Tibial artery (tissue), 4 donors: Measurements from ENCODE around the gene GAL.
A peak's percentile ranks its signal among the peaks of the same experiment; 100 is the strongest.

Experiments used
- DNase-seq, 2 donors: peaks; one replicate each; pipeline ENCODE4 v3.0.0-alpha.2; 2019
- H3K27ac ChIP-seq, 2 donors: fragments of 200-600 bp; sonication (generic) in 1 of 2; 1 replicate in 1 of 2; 2 replicates in 1 of 2; pipeline ENCODE4 v1.5.1; 2018 to 2019; ENCODE audit warnings: mild to moderate bottlenecking in 1 of 2
- H3K27me3 ChIP-seq, 2 donors: fragments of 200-600 bp; sonication (generic) in 1 of 2; one replicate each; pipeline versions ENCODE4 v1.5.1 to v1.6.0; 2016 to 2019
- H3K36me3 ChIP-seq, 3 donors: fragments of 200-600 bp; sonication (generic) in 2 of 3; one replicate each; pipeline ENCODE4 v1.5.1; 2016 to 2019; ENCODE audit warnings: mild to moderate bottlenecking in 2 of 3
- H3K4me1 ChIP-seq, 4 donors: fragments of 200-600 bp; sonication (generic) in 2 of 4; 1 replicate in 3 of 4; 2 replicates in 1 of 4; pipeline ENCODE4 v1.5.1; 2016 to 2019
- H3K4me3 ChIP-seq, 2 donors: fragments of 200-600 bp; sonication (generic) in 1 of 2; 1 replicate in 1 of 2; 2 replicates in 1 of 2; pipeline ENCODE4 v1.5.1; 2018 to 2019; ENCODE audit warnings: mild to moderate bottlenecking in 2 of 2
- H3K9me3 ChIP-seq, 3 donors: fragments of 200-600 bp; sonication (generic) in 1 of 3; one replicate each; pipeline ENCODE4 v1.5.1; 2016 to 2019
- CTCF ChIP-seq, 2 experiments: fragments of 200-600 bp in 1 of 2; fragments of 450-650 bp in 1 of 2; IDR thresholded peaks; one replicate each; pipeline ENCODE4 v1.5.1; 2017 to 2019; ENCODE audit warnings: antibody characterized with exemption in 2 of 2, mild to moderate bottlenecking in 1 of 2, moderate library complexity in 1 of 2
- intact Hi-C: fragments of 100-400 bp; cut with DNase I; formaldehyde crosslinking; loops from one replicate; pipeline ENCODE4 v1.15.0; 2023; ENCODE audit warnings: low total_unique reads

The GAL gene

GRCh38 chr11:68661014-68661413, 23.3 kb upstream of the GAL start:
- intact Hi-C loops: no loop called here
- DNase-seq: peak in 1 of 2 donors; percentile 9
- Histone ChIP-seq H3K27me3 (peaks cover 0 to 42% of the 10 kb centered on the region in 2 donors), H3K4me1 (peaks cover 0 to 5% (median 0%) of the 10 kb centered on the region in 4 donors), H3K4me3 (no peak overlapping the region), H3K36me3 (no peaks in the 10 kb centered on the region), H3K27ac (no peak overlapping the region), H3K9me3 (no peaks in the 10 kb centered on the region)
- no peak for TF ChIP-seq CTCF (IDR thresholded peaks at IDR 0.05)

GRCh38 chr11:68661697-68662603, 22.4 kb upstream of the GAL start:
- Histone ChIP-seq H3K9me3 (no peaks in the 10 kb centered on the region), H3K4me1 (peaks cover 0 to 5% (median 0%) of the 10 kb centered on the region in 4 donors), H3K27me3 (peaks cover 0 to 38% of the 10 kb centered on the region in 2 donors), H3K36me3 (no peaks in the 10 kb centered on the region), H3K4me3 (no peak overlapping the region), H3K27ac (no peak overlapping the region)
- DNase-seq: peak; percentile 18 to 50
- TF ChIP-seq CTCF (IDR thresholded peaks at IDR 0.05): no peak
- intact Hi-C loops: no loop called here

- H3K9me3 ChIP-seq: no peaks in the 10 kb centered on the region
- H3K4me1 ChIP-seq: peaks cover 0 to 5% (median 0%) of the 10 kb centered on the region in 4 donors
- intact Hi-C loops: no loop called here
- no peak overlapping the region for H3K27ac ChIP-seq
- DNase-seq: peak in 1 of 2 donors; percentile 55
- no peak overlapping the region for H3K4me3 ChIP-seq
- peaks cover 0 to 38% of the 10 kb centered on the region in 2 donors for H3K27me3 ChIP-seq
- TF ChIP-seq CTCF (IDR thresholded peaks at IDR 0.05): no peak
- H3K36me3 ChIP-seq: no peaks in the 10 kb centered on the region
Measured at GRCh38 chr11:68663482-68664010, 20.8 kb upstream of the GAL start.

- H3K27me3 ChIP-seq: peaks cover 0 to 38% of the 10 kb centered on the region in 2 donors
- no peak overlapping the region for H3K27ac ChIP-seq
- intact Hi-C loops: no loop called here
- no peak for TF ChIP-seq CTCF (IDR thresholded peaks at IDR 0.05)
- peaks cover 0 to 4% (median 0%) of the 10 kb centered on the region in 4 donors for H3K4me1 ChIP-seq
- H3K36me3 ChIP-seq: no peaks in the 10 kb centered on the region
- no peak overlapping the region for H3K4me3 ChIP-seq
- H3K9me3 ChIP-seq: no peaks in the 10 kb centered on the region
- DNase-seq: peak in 1 of 2 donors; percentile 13
Measured at GRCh38 chr11:68664141-68664540, 20.2 kb upstream of the GAL start.

GRCh38 chr11:68664906-68665305, 19.4 kb upstream of the GAL start:
- no peak for TF ChIP-seq CTCF (IDR thresholded peaks at IDR 0.05)
- intact Hi-C loops: no loop called here
- Histone ChIP-seq H3K4me3 (no peak overlapping the region), H3K27ac (no peak overlapping the region), H3K36me3 (no peaks in the 10 kb centered on the region), H3K4me1 (no peaks in the 10 kb centered on the region), H3K9me3 (no peaks in the 10 kb centered on the region), H3K27me3 (peaks cover 0 to 45% of the 10 kb centered on the region in 2 donors)
- no peak for DNase-seq
